Stimulated activated naive CD4-positive, alpha-beta T cell (primary cell): ENCODE measurements around the gene AGPS.
"Not testable (repeated sequence)": the region's sequence is repeated elsewhere in the genome, so short reads cannot be mapped to it uniquely, and the experiment has no call there.

Experiments
- DNase-seq, 6 experiments: peaks; one replicate each; lab custom pipeline; 2025; lab: John Stamatoyannopoulos, UW

AGPS gene

DNA sequence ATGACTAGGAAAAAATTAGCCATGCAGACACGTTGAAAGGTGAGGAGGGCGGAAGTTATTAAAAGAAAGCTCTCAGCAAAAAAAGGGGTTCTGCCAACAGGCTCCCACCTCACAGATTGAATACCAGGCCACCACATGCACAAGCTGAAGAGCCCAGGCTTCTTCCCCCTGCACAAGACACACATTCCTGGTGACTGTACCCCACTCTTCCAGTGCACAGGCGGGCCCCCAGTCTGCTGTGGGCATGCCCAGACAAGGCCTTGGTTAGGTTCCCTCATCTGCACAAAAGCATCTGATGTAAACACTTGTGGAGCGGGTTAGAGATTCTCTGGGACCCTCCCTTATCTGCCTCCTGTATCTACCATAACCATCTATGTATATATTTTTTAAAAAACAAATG, 81.7 kb downstream of the AGPS start:
- DNase-seq: no peak

DNA sequence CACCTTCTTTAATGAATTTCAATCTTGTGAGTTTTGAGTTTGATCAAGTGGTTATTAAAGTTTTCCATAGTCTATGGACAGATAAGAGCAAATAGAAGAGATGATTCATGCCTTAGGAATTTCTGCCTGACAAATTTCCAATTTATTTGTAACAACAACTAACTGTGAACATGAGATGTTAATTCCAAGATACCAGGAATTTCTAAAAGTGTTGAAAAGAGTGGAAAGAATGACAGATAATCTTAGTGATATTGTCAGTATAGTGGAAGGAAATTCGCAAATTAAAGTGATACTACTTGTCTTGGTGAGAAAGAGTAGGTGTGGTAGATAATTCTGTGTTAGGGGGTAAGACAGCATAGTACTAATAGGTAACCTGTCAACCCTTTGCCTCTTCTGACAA, 82.4 kb downstream of the AGPS start:
- DNase-seq: no peak

DNA sequence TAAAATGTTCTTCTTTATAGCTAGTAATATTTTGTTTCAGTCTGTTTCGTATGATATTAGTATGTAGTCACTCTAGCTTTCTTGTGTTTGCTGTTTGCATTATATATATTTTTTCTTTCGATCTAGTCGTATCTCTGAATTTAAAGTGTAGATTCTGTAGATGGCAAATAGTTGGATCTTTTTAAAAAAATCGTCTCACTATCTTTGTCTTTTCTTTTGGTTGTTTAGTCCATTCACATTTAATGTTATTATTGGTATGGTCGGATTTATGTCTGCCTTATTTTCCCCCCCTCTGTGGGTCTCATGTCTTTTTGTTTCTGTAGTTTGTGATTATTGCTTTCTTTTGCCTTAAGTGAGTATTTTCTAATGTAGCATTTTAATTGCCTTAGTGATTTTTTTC, 84.3 kb downstream of the AGPS start:
- no peak for DNase-seq

DNA sequence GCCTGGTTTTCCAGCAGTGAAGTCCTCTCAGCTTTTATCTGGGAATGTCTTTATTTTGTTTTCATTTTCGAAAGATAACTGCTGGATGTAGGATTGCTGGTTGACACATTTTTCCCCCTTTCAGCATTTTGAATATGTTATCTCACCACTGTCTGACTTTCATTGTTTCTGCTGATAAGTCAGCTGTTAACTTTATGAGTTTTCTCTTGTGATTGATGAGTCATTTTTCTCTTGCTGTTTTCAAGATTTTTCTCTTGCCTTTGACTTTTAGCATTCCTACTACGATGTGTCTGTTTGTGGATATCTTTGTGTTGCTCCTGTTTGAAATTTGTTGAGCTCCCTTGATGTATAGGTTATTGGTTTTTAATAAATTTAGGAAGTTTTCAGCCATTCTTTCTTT, 85.5 kb downstream of the AGPS start:
- DNase-seq: no peak

DNA sequence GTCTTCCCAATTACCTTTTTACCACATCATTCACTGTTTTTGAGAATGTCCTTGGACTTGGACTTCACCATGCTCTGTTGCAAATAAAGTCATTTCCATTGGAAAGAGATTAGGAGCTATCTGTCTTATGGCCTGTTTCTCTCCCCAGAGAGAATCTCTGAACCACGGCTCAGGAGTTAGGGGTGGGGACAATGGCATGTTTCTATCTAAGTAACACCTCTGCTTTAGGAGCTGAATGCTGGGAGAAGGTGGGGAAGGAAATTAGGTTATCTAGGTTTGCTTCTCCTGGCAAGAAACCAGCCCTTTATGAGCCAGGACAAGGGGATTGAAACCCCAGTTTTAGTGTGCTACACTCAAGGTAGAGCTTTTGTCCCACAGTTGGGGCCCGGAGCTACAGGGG, 86.3 kb downstream of the AGPS start:
- DNase-seq: no peak

DNA sequence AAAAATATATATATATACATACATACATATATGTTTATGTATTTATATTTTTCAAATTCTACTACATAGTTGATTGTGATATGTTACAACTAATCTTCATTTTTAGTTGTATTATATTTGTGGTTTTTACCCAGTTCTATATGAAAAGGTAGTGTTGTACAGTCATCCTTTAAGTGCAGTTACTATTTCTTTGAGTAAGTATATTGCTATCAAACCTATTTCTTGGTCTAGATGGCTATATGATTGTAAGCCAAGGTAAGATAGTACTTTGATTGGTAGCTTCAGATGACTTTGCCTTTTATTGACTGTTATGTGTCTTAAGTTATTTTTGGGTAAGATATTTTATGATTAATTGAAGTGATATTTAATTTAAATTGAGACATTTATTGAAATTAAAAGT, 89.6 kb downstream of the AGPS start:
- DNase-seq: no peak

DNA sequence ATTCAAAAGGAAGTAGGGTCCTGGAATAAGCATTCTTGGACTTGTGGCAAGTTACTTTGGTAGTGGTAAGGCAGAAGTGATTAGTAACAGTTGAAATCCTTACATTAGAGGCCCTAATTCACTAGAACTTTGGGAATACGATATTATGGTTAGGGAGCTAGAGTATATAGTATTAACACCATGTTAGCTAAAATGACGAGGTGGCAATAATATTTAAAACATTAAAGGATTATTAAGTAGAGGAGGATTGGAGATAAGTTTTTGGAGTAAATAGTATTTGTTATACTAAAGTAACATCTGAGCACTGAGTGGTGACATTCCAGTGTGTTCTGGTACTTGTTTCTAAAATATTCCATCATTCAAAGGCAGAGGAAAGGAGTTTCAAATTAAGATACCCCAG, 91.0 kb downstream of the AGPS start:
- no peak for DNase-seq

DNA sequence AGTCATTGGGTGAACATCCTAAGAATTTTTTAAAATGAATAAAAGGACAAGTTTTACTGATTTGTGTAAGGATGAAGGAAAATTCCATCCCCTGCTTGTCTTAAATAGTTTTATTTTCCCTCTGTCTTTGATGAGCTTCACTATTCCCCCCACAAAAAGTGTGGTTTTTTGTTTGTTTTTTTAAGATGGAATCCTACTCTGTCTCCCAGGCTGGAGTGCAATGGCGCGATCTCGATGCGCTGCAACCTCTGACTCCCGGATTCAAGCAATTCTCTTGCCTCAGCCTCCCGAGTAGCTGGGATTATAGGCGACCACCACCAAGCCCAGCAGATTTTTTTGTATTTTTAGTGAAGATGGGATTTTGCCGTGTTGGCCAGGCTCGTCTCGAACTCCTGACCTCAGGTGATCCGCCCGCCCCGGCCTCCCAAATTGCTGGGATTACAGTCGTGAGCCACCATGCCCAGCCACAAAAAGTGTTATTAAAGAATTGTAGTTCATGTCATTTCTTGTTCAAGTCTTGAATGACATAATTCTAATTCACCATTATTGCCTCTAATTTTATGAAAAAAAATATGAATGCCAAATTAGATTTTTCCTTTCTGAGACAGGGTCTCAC, 91.7 kb downstream of the AGPS start:
- DNase-seq: no peak

DNA sequence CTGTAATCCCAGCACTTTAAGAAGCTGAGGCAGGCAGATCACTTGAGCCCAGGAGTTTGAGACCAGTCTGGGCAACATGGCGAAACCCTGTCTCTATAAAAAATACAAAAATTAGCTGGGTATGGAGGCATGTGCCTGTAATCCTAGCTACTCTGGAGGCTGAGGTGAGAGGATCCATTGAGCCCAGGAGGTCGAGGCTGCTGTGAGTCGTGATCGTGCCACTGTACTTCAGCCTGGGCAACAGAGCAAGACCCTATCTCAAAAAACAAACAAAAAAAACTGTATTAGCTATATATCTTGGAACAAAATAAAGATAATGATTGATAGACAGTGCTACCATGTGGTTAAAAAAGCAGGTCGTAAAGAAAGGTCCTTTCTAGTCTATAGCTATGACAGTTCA, 93.1 kb downstream of the AGPS start:
- DNase-seq: not testable (repeated sequence)

DNA sequence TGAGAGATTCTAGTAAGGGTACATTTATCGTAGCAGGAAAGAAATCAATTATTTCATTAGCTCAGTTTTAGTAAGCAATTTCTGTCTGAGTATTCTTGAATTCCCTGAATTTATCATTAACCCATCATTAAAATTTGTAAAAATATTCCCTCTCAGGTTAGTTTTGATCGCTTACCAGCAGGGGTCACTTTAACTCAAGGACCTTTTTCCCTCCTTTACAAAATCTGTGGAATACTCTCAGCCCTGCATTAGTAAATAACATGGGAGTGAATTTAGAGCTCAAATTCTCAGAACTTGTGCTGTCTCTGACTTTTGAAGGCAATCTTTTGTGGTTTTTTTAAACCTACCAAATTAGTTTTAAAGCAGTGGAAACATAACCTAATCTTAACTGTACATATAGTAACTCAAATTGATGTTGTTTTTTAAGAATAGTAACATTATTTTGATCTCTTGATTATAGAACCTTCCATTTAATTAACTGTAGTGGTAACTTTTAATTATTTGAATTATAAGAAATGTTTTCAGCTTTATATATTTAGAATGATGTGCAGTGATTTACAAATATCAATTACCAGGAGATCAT, 97.2 kb downstream of the AGPS start:
- no peak for DNase-seq

DNA sequence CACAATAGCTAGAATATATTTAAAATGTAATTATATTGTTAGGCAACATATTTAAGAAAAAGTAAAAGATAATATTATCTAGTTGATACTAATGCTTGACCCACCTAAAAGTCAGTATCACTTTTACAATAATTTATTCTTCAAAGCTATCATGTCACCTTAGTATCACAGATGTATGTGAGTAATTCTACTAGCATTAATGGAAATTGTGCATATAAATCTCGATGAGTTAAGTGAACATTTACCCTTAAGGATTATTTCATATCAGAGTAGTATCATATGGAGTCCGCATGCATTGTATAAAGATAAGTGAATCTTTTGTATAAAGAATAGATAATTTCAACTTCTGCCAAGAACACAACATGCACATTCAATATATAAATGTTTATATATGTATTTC, 103.4 kb downstream of the AGPS start:
- no peak for DNase-seq

DNA sequence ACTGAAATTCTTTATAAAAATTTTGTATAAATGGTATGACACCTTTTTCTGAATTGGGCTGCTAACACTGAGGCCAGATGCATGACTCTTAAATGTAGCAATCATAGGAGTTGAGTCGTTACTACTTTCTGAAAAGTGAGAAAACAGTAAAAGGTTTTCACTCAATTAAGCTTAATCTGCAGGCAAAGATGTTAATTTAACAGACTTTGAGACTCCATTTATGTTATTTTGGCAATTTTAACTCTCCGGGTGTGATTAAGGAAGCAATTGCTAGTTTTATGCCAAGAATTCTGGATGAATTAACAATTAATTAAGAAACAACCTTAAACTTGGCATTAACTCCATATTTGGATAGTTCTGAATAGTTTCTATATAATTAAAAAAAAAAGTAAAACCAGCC, 104.3 kb downstream of the AGPS start:
- DNase-seq: no peak

DNA sequence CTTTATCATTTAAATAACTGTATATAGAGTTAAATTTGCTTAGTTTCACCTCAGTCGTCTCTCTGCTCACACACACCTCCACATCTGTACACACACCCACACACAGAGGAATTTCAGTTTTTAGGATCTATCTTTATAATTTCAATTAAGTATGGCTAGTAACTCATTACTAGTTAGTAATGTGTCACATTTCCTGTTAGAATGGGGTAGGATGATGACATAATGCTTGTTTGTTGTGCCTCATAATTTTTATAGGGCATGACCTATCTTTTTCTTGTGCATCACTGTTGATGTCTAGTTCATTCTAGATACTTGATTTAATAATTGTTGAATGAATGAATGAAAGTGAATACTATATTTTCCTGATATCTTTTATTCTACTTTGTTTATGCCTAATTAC, 108.6 kb downstream of the AGPS start:
- no peak for DNase-seq

DNA sequence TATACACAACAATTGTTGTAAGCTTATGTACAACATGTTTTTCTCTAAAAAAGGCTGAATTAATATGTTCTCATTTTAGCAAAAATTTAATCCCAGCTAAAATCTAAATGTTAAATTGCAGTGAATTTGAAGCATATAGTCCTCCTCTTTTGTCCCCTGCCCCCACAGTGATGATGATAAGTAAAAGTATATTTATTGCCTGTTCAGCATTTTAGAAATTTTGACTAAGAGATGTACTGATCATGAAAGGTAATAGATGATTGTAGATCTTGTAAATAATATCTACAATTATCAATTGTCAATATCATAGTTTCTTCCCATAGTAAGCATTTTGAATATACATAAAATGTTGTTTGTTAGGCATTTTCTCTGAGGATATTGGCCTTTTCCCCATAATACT, 113.9 kb downstream of the AGPS start:
- DNase-seq: no peak

DNA sequence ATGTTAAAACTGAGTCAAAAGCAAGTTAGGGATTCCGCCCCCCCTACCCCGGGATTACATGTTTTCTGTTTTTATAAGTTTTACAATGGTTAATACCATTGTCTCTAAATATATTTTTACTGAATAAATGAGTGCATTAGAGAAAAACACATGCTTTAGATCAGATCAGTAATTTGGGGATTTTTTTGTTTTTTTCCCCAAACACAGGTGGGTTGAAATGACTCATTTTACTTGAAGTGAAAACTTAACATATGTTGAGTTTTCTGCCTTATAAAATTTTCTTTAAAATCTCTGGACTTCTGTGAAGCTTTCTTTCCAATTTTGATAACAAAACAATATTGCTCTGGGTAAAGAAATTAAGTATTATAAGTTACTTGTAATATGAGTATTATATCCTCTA, 114.4 kb downstream of the AGPS start:
- no peak for DNase-seq

DNA sequence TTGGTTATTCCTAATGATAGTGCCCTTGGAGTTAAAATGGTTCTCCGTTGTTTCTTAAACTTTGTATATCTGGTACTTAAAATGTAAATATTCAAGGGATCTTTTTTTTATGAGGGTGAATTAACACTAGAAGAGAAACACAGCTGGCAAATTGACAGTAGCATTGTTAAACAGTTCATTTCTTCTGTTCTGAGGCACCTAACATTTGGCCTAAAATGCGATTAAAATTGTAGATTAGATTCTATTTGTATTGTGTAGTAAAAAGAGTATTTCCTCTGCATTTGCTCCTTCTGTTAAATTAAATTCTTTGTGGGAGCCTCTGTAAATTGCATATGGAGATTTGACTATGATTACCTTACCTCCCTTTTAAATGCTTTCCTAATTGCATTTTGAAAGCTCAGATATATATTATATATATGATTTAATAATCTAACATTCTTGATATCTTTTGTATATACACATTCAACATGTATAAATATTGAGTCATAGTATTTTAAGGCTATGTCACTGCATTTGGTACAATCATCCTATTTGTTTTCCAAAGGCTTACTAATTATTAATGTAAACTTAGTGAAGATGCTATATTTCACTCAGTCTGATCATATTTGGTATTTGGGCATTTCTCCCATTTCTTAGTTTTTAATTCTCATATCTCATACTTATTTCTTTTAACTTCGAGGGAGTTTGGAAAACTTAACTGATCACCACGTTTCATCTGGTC, 124.4 kb downstream of the AGPS start:
- DNase-seq: no peak

DNA sequence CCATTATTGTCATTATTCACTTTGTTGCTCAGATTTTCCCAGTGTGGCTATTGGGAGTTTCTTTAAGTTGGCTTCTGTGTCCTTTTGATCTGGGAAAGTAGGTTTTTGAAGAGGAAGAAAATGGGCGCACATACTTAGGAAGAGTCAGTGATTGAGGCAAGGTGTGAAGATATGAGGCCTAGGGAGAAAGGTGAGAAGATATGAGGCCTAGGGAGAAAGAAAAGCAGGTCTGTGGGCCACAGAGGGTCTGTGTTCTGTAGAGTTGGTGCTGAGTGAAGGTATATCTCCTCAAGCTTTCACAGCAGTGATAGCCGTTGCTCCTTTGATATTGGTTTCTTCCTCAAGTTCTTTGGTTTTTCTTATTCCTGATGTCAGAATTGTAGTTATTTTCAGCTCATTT, 126.2 kb downstream of the AGPS start:
- DNase-seq: no peak

DNA sequence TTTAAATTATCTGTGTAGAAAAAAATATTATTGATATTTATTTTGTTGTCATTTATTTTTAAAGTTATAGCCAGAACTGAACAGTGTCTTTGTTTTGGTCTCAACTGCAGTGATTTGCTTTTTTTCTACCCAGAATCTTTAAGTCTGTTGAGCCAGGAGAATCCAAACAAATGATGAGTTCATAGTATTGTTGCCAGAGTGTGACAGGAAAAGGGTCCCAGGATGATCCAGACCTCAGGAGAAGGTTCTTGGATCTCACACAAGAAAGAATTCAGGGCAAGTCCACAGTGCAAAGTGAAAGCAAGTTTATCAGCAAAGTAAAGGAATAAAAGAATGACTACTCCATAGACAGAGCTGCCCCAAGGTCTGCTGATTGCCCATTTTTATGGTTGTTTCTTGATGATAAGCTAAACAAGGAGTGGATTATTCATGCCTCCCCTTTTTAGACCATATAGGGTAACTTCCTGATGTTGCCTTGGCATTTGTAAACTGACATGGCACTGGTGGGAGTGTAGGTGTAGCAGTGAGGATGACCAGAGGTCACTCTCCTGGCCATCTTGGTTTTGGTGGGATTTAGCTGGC, 127.1 kb downstream of the AGPS start:
- no peak for DNase-seq

DNA sequence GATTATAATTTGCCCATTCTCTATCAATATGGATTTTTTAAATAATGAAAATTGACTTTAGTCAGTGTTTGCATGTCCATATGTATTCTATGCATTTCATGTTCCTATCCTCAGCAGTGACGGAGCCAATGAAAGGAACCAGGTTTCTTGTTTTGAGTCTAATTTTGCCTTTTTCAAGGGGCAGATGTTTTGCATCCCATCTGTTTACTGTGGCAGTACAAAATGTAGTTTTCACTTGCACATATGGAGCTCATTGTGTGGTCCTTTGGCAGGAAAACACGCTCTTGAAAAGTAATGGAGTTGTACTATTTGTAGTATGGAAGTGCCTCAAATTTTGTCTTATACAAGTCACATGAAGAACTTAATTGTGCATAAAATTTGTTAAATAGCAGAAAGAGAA, 127.8 kb downstream of the AGPS start:
- DNase-seq: no peak

DNA sequence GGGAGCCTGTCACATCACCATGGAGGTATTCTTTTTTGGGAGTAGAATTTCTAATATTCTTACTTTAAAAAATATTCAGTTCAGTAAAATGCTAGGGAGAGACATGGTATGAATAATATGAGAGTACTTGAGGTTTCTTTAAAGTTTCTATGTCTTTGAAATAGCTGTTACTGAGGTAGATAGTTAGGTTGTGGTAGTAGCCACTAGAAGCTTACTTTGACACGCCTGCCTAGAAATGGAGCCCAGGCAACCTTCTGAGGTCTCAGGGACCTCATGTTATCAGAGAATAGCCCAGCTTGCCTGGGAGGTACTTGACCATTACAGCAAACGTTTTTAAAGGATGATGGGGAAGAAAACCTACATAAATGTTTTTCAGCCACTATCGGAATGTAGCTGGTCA, 131.2 kb downstream of the AGPS start:
- DNase-seq: no peak

DNA sequence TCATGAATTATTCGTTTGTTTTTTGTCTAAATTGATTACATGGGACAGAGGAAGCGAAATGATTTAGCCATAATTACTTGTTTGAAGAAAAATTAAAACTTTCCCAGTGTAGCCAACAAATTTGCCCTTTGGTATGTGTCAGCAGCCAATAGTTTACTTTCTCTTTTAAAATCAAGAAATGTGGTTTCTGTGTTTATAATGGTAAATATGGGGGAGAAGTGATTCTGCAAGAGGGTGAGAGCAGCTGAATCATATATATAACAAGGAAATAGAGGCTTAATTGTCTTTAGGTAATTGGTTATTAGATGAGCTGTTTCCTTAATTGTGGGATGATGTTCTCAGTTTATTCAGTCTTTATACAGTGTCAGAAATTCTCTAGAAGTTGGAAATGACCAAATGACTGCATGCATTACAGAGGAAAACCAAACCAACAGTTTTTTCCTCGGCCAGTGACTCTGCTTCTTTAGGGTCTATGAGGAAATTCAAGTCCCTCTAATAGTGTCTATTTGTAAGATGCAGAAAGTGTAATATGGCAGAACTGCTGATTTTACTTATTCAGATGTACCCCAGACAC, 132.9 kb downstream of the AGPS start:
- DNase-seq: no peak

DNA sequence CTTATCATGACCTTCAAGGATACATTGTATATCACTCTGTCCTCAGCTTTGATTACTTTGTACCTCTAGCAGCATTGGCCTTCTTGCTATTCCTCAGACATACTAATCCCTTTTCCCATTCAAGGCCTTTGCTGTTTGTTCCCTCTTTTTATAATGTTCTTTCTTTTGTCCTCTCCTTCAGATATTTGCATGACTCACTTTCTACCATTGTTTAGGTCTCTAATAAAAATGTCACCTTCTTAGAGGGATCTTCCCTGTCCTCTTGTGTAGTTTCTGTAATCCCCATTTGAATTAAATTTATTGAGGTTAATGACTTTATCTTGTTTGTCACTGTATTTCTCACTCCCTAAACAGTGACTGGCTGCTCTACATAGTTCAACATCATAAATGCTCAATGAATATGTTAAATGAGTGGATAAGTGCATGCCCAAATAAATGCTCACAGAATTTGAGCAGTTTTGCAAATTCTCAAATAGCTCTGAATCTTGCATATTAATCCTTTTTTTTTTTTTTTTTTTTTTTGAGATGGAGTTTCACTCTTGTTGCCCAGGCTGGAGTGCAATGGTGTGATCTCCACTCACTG, 135.9 kb downstream of the AGPS start:
- DNase-seq: no peak

DNA sequence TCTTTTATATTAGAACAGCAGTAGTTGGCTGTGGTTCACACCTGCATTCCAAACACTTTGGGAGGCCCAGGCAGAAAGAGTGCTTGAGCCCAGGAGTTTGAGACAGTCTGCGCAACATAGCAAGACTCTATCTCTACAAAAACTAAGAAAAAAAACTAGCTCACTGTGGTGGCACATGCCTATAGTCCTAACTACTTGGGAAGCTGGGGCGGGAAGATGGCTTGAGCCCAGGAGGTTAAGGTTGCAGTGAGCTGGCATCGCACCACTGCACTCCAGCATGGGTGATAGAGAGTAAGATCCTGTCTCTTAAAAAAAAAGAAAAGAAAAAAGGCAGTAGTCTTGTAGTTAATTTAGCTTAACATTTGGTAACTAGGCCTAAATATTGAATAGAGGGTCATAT, 136.6 kb downstream of the AGPS start:
- no peak for DNase-seq
